ENCODE data around the gene NUP155. TPM values are rescaled to one million over a fixed set of nuclear protein-coding genes. Genes with fewer than 3 reads are reported as not detected.

The NUP155 gene
- 15.2 to 22.7 TPM (median 17.7 TPM) in 5 replicates for total RNA-seq (2022; extraction: Qiagen RNA extraction; ENCODE audit: low read depth)

GRCh38 chr5:37370864-37371726, at the start of gene NUP155:
TSS of gene NUP155 (minus strand) at chr5:37371106. CDS start at chr5:37370977, 129 bp downstream.

GRCh38 chr5:37379100-37379628, 8.3 kb upstream of the NUP155 start, which contains the start of gene WDR70:
TSS of gene WDR70 (plus strand) at chr5:37379318. CDS start at chr5:37379368, 50 bp downstream.

GRCh38 chr5:37248970-37249814, 121.7 kb downstream of the NUP155 start, which contains the start of gene CPLANE1:
TSS of gene CPLANE1 (minus strand) at chr5:37249376. CDS start at chr5:37247698, 1,678 bp downstream.

Other genes starting within 250 kb of the NUP155 start
- 2.9 to 5.2 TPM (median 4.8 TPM) in 5 replicates for gene CPLANE1, start 121.7 kb downstream of the NUP155 start, total RNA-seq (2022; extraction: Qiagen RNA extraction; ENCODE audit: low read depth)
- gene WDR70, start 8.2 kb upstream of the NUP155 start, total RNA-seq (2022; extraction: Qiagen RNA extraction; ENCODE audit: low read depth): 9.4 to 14.5 TPM (median 11.7 TPM) in 5 replicates